Colon (tissue), 2 donors: ENCODE measurements around the gene TWIST2.

Source experiments
- FAIRE-seq: peaks from 2 replicates; lab custom pipeline; 2012; peaks lifted over from hg19 to GRCh38; lab: Jason Lieb, UNC
- donor health status: control.
- donor health status: control.

TWIST2 gene

GRCh38 chr2:238956676-238957075, 108.8 kb downstream of the TWIST2 start:
- no peak for FAIRE-seq
